Activated CD4-positive, alpha-beta T cell treated with anti-CD3 and anti-CD28 coated beads, Interleukin-2, Interleukin-6, amounts not matched to agents 100 ng/mL and 50 ng/mL, durations not matched to agents 16 hours and 8 hours (primary cell): ENCODE data around the gene CENPB.
"Not testable (repeated sequence)": the region's sequence is repeated elsewhere in the genome, so short reads cannot be mapped to it uniquely, and the experiment has no call there.

Experiments used
- DNase-seq: peaks from one replicate; pipeline ENCODE4 v3.0.0-alpha.2; 2020

The CENPB gene

DNA sequence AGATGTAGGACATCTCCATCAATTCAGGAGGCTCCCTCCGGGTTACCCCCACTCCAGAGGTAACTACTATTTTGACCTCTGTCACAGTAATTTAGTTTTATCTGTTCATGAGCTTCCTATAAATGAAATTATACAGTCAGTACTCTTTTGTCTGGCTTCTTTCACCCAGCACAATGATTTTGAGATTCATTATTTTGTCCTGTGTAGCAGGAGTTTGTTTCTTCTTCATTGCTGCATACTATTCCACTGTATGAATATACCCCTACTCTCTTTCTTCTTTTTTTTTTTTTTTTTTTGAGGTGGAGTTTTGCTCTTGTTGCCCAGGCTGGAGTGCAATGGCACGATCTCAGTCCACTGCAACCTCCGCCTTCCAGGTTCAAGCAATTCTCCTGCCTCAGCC, 22.0 kb upstream of the CENPB start:
- DNase-seq, result no peak

DNA sequence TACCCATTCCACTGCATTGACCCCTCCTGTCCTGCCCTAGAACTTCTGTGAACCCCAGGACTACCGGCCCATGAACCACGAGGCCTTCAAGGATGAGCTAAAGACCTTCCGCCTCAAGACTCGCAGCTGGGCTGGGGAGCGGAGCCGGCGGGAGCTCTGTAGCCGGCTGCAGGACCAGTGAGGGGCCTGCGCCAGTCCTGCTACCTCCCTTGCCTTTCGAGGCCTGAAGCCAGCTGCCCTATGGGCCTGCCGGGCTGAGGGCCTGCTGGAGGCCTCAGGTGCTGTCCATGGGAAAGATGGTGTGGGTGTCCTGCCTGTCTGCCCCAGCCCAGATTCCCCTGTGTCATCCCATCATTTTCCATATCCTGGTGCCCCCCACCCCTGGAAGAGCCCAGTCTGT, 18.2 kb upstream of the CENPB start:
- DNase-seq, result no peak

GRCh38 chr20:3804254-3804751, 17.8 kb upstream of the CENPB start:
- DNase-seq, result no peak

DNA sequence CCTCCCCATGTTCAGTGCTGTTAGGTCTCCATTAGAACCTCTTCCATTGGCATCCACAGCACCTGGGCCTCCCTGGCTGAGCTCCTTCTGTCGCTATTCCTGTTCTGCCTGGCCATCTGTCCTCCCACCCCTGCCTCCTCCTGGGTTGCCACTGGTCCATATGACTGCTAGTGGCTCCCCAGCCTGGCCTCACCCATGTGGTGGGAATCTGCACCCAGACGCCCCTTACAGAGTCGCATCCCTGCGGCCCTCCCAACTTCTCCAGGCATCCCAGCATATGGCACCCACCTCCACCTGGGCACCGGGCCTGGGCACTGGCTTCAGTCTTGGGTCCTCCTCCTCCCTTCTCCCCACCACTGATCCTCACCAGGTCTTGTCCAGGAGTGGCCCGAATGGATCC, 17.3 kb upstream of the CENPB start:
- DNase-seq, result no peak

DNA sequence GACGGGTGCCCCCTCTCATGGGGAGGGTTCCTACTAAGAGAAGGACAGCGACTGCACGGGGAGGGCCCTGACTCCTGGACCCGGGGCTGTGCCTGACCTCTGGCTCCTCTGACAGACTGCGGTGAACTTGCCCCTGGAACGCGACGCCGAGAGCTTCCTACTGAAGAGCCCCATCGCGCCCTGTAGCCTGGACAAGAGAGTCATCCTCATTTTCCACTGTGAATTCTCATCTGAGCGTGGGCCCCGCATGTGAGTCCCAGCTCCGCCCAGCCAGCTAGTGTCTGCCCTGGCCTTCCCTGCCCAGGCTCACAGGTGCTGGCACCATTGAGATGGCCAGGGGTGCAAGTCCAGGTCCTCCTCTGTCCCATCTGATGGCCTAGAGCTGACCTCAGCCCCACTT, 16.7 kb upstream of the CENPB start:
- DNase-seq, result no peak

- no peak for DNase-seq
These were observed 16.1 kb upstream of the CENPB start for GRCh38 chr20:3802524-3803239.

DNA sequence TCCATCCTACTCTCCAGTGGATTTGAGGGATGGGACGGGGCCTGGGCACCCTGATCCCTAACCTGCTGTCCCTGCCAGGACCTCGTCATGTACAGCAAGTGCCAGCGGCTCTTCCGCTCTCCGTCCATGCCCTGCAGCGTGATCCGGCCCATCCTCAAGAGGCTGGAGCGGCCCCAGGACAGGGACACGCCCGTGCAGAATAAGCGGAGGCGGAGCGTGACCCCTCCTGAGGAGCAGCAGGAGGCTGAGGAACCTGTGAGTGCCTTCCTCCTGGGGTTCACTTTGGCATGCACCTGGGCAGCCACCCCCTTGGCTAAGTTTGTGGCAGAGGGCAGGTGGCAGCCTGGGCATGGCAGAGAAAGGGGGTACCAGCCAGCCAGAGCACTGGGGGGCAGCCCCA, 15.3 kb upstream of the CENPB start:
- no peak for DNase-seq

GRCh38 chr20:3801299-3801698, 14.8 kb upstream of the CENPB start:
- DNase-seq, result no peak

- no peak for DNase-seq
These were observed 14.3 kb upstream of the CENPB start for GRCh38 chr20:3800878-3801260.

DNA sequence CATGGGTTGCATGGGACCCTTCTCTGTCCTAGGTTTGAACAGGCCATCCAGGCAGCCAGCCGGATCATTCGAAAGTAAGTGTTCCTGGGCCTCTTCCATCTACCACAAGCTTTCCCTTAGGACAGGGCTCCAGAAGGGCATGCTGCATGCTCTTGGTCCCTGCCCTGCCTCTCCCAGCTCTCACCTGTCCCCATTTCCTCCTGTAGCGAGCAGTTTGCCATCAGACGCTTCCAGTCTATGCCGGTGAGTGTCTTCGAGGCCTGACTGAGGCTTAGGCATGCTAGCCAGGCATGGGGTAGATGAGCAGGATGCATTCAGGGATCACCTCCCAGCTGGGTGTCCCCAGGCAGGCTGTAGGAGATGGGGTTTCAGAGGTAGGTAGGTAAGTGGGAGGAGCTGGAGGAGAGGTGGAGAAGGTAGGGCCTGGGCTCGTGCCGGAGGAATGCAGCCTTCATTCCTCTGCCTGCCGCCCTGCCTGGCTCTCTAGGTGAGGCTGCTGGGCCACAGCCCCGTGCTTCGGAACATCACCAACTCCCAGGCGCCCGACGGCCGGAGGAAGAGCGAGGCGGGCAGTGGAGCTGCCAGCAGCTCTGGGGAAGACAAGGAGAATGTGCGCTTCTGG, 13.8 kb upstream of the CENPB start:
- DNase-seq, result no peak

DNA sequence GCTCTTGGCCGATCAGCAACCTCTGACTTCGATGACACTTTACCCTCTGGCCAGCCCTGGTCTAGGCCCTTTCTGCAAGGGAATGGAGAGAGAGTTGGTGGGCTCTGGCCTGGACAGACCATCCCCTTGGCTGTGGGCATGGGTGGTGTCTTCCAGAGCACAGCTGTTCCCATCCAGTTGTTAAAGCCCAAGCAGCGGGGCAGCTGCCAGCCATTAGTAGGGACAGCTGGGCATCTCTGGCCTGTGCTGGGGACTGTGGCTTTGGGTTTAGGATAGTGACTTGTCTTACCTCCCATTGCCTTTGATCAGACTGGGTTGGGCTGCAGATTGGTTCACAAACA, 12.3 kb upstream of the CENPB start:
- DNase-seq, result no peak

- no peak for DNase-seq
These were observed 11.8 kb upstream of the CENPB start for GRCh38 chr20:3798373-3798768.

DNA sequence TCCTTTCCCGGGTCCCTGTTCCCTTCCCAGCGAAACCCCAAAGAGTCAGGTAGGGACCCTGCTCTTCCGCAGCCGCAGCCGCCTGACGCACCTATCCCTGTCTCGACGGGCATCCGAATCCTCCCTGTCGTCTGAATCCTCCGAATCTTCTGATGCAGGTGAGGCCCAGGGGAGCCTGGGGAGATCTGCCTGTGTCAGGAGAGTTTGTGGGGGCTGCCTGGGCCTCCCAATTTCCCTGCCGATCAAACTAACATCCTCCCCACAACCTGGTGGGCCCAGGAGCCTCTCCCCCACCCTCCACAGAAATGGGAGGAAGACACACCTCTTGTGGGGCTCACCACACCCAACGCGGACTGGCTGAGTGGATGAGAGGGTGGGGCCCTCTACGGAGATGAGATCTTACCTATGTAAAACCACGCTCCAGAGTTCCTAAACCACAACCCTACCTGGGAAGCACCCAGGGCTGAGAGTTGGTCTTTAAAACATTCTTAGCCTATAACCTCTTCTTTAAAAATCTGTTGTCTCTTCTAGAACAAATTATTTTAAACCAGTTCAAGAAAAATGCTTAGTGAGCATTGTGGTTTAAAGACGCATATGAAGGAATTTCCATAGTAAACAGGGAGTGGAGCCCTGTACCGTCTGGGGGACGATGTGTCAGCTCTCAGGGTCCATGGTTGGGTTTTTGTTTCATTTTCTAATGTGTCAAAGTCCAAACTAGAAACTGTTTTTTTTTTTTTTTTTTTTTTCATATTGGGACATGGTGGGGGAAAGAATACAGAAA, 11.2 kb upstream of the CENPB start:
- peak; percentile 68 for DNase-seq

DNA sequence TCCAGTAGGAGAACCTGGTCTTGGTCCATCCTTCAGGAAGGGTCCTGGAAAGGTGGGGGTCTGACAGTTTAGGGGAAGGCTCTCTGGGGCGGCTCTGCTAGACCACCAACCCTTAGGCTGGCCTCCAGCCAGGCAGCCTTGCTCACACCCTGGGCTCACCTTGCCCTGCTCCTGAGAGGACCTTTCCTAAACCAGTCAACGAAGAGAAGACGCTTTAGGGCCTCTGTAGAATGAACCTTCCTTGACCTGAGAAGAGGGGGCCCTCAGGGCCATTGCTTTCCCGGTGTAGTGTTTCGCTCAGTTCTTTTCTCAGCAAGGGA, 10.6 kb upstream of the CENPB start:
- DNase-seq, result no peak

DNA sequence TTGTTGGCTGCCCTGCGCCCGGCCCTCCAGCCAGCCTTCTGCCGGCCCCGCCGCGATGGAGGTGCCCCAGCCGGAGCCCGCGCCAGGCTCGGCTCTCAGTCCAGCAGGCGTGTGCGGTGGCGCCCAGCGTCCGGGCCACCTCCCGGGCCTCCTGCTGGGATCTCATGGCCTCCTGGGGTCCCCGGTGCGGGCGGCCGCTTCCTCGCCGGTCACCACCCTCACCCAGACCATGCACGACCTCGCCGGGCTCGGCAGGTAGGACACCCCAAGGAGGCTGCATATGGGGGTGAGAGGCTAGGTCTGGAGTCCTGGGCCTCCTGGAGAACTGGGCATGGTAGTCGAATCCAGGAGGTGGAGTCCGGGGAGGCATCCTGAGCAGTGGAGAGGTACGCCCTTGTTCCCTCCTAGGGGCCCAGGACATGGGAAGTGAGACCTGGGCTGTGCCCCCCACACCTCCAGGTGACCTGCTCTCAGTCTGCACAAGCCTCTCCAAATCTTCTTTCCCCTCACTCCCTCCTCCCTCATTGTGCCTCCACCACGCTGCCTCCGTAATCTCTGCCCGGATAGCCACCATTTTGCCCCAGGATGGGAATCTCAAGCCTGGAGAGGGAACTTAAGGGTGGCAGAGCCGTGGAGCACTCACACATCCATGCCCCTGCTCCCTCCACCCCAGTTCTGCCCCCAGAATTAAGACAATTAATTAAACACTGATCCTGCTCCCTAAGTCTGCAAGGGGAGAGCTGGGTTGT, 10.1 kb upstream of the CENPB start:
- DNase-seq, result no peak

- peak; percentile 95 for DNase-seq
These were observed 9.2 kb upstream of the CENPB start, which contains the start of gene CDC25B for GRCh38 chr20:3795511-3796468. Gene CDC25B (plus strand): TSS chr20:3796310. CDS start chr20:3796532, 222 bp downstream.

DNA sequence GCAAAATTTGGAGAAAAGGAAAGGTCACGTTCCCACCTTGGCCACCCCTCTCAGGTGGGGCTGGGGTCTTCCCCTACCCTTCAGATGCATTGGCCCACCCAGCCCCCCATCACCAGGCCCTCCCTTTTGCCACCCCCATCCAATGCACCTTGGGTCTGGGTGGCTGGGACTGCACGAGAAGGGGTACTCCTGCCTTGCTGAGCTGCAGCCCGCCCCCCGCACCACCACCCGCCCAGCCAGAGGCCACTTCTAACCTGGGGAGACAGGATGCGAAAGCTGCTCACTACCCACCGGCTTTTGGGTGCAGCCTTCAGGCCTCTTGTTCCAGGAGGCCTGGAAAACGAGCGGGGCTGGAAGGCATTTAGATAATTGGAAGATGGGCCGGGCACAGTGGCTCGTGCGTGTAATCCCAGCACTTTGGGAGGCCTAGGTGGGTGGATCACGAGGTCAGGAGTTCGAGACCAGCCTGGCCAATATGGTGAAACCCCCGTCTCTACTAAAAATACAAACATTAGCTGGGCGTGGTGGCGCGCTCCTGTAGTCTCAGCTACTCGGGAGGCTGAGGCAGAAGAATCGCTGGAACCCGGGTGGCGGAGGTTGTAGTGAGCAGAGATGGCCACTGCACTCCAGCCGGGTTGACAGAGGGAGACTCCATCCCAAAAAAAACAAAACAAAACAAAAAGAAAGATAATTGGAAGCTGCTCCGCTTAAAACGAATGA, 8.3 kb upstream of the CENPB start:
- no peak for DNase-seq

GRCh38 chr20:3794168-3794567, 7.6 kb upstream of the CENPB start:
- DNase-seq, result not testable (repeated sequence)

GRCh38 chr20:3789201-3789600, 2.7 kb upstream of the CENPB start:
- not testable (repeated sequence) for DNase-seq

GRCh38 chr20:3788685-3789155, 2.2 kb upstream of the CENPB start:
- DNase-seq, result no peak

GRCh38 chr20:3787324-3788014, 929 bp upstream of the CENPB start:
- no peak for DNase-seq
